Sigmoid colon (tissue), 4 donors: Measurements from ENCODE around the gene CCT6A.

Experiments used
- EP300 ChIP-seq, 4 donors: sonication (generic); formaldehyde crosslinking; IDR thresholded peaks; one replicate each; pipeline ENCODE4 v1.6.1; 2017; ENCODE audit warnings: antibody characterized with exemption in 4 of 4
- POLR2A ChIP-seq, 2 donors: fragments of 450-650 bp; IDR thresholded peaks; one replicate each; pipeline ENCODE4 v1.6.1; 2016; ENCODE audit warnings: antibody characterized with exemption in 2 of 2, mild to moderate bottlenecking in 2 of 2, moderate library complexity in 2 of 2
- TF ChIP-seq, protein P1 (sequence below), 4 experiments: fragments of 450-650 bp in 3 of 4; fragments of 200-600 bp in 1 of 4; IDR thresholded peaks; one replicate each; pipeline ENCODE4 v1.5.1; 2016 to 2019; ENCODE audit warnings: antibody characterized with exemption in 4 of 4, mild to moderate bottlenecking in 3 of 4, moderate library complexity in 2 of 4

DNA sequence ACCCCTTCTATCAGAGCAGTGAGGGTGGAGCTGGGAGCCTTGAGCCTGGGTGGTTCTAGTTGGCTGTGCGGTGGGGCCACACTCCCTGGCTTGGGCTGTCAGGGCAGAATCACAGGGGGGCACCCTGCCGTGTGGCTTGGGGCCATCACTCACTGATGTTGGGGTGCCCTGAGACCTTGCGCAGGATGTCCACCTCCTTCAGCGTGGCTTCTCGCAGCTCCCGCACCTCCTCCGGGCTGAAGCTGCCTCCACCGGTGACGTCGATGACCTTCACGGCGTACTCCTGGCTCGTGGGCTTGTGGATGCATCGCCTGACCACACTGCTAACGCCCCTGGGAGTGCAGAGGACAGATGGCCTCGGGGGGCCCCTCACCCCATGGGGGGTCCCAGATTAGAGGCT, 35.9 kb downstream of the CCT6A start:
- TF ChIP-seq, protein P1, sequence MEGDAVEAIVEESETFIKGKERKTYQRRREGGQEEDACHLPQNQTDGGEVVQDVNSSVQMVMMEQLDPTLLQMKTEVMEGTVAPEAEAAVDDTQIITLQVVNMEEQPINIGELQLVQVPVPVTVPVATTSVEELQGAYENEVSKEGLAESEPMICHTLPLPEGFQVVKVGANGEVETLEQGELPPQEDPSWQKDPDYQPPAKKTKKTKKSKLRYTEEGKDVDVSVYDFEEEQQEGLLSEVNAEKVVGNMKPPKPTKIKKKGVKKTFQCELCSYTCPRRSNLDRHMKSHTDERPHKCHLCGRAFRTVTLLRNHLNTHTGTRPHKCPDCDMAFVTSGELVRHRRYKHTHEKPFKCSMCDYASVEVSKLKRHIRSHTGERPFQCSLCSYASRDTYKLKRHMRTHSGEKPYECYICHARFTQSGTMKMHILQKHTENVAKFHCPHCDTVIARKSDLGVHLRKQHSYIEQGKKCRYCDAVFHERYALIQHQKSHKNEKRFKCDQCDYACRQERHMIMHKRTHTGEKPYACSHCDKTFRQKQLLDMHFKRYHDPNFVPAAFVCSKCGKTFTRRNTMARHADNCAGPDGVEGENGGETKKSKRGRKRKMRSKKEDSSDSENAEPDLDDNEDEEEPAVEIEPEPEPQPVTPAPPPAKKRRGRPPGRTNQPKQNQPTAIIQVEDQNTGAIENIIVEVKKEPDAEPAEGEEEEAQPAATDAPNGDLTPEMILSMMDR (IDR thresholded peaks at IDR 0.05) = no peak
- TF ChIP-seq POLR2A (IDR thresholded peaks at IDR 0.05) = no peak
- TF ChIP-seq EP300 (IDR thresholded peaks at IDR 0.05) = no peak
